Peyer's patch (tissue), 4 donors: ENCODE measurements around the gene SCFD2.

ENCODE experiments used
- POLR2A ChIP-seq, 2 donors: fragments of 450-650 bp; IDR thresholded peaks; one replicate each; pipeline ENCODE4 v1.5.1; 2017; ENCODE audit warnings: antibody characterized with exemption in 2 of 2, mild to moderate bottlenecking in 2 of 2, moderate library complexity in 2 of 2
- TF ChIP-seq, protein P1 (sequence below), 6 experiments: fragments of 450-650 bp in 4 of 6; fragments of 200-600 bp in 2 of 6; sonication (generic) in 1 of 6; IDR thresholded peaks; one replicate each; pipeline ENCODE4 v1.5.1; 2017 to 2019; ENCODE audit warnings: antibody characterized with exemption in 6 of 6, mild to moderate bottlenecking in 3 of 6, moderate library complexity in 1 of 6

DNA sequence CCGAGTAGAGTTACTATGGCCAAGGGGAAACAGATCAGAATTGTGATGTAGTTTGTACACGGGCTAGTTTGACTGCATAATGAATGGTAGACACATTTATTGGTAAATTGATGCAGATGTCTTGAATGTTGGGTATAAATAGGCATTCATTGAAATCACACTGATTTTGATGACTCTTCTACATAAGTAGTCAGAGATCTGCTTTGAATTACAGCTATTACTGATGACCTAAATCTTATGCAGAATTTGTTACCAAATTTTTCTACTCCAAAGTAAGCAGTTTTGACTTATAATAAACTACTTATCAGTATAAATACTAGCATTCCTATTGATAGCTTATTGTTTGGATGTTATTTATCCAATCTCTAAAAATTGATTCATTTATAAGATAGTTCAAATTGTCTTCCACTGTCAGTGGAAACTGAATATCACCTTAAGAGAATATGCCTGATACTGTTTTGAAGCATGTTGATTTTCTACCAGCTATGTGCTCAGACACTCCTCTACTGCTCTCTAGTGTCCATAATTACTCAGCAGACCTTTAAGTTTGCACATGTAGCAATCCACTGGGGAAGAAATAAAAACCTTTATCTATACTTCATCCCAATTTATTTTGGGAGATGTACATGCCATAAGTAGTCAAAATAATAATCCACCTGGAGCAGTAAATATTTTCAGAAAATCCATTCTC is 383.5 kb downstream of the SCFD2 start:
- TF ChIP-seq, protein P1, sequence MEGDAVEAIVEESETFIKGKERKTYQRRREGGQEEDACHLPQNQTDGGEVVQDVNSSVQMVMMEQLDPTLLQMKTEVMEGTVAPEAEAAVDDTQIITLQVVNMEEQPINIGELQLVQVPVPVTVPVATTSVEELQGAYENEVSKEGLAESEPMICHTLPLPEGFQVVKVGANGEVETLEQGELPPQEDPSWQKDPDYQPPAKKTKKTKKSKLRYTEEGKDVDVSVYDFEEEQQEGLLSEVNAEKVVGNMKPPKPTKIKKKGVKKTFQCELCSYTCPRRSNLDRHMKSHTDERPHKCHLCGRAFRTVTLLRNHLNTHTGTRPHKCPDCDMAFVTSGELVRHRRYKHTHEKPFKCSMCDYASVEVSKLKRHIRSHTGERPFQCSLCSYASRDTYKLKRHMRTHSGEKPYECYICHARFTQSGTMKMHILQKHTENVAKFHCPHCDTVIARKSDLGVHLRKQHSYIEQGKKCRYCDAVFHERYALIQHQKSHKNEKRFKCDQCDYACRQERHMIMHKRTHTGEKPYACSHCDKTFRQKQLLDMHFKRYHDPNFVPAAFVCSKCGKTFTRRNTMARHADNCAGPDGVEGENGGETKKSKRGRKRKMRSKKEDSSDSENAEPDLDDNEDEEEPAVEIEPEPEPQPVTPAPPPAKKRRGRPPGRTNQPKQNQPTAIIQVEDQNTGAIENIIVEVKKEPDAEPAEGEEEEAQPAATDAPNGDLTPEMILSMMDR (IDR thresholded peaks at IDR 0.05), result peak in 4 of 6 experiments; percentile 31 to 60 (median 59)
- no peak for TF ChIP-seq POLR2A (IDR thresholded peaks at IDR 0.05)
